NCI-H1694 treated with DMSO at 0.1 percent for 48 hours (cell line): ENCODE measurements around the gene GPR78.
A peak's percentile ranks its signal among the peaks of the same experiment; 100 is the strongest.

Experiments used
- DNase-seq: peaks from one replicate; lab custom pipeline; 2025; lab: John Stamatoyannopoulos, UW

Gene GPR78

GRCh38 chr4:8586671-8587468 is 6.7 kb downstream of the GPR78 start:
- no peak for DNase-seq

GRCh38 chr4:8587469-8588195 is 7.4 kb downstream of the GPR78 start:
- no peak for DNase-seq

GRCh38 chr4:8588196-8588470 is 7.9 kb downstream of the GPR78 start:
- DNase-seq = no peak

- no peak for DNase-seq
Observed at GRCh38 chr4:8589336-8589735, 9.1 kb downstream of the GPR78 start.

- DNase-seq = no peak
Observed at GRCh38 chr4:8589823-8590545, 9.8 kb downstream of the GPR78 start.

GRCh38 chr4:8590546-8590880 is 10.3 kb downstream of the GPR78 start:
- no peak for DNase-seq

- no peak for DNase-seq
Observed at GRCh38 chr4:8591114-8591513, 10.9 kb downstream of the GPR78 start.

GRCh38 chr4:8591626-8592365 is 11.6 kb downstream of the GPR78 start:
- DNase-seq = no peak

- DNase-seq = no peak
Observed at GRCh38 chr4:8592366-8593263, 12.4 kb downstream of the GPR78 start, which contains the start of gene CPZ. CPZ (plus strand) TSS chr4:8592765; CDS start chr4:8592834, 69 bp downstream.

- DNase-seq = no peak
Observed at GRCh38 chr4:8593264-8594096, 13.3 kb downstream of the GPR78 start.

- peak; percentile 24 for DNase-seq
Observed at GRCh38 chr4:8594097-8595038, 14.2 kb downstream of the GPR78 start.

- no peak for DNase-seq
Observed at GRCh38 chr4:8595237-8596087, 15.3 kb downstream of the GPR78 start.

GRCh38 chr4:8596891-8597290 is 16.7 kb downstream of the GPR78 start:
- DNase-seq = no peak

GRCh38 chr4:8597319-8597718 is 17.1 kb downstream of the GPR78 start:
- no peak for DNase-seq

- no peak for DNase-seq
Observed at GRCh38 chr4:8597791-8598190, 17.6 kb downstream of the GPR78 start.

- DNase-seq = no peak
Observed at GRCh38 chr4:8598391-8599090, 18.3 kb downstream of the GPR78 start.

GRCh38 chr4:8599091-8599460 is 18.9 kb downstream of the GPR78 start:
- no peak for DNase-seq

- no peak for DNase-seq
Observed at GRCh38 chr4:8599657-8600056, 19.5 kb downstream of the GPR78 start.
